A549 treated with AZD9567 at 1 μM for 4 hours (cell line): ENCODE measurements around the gene TTC12. TPM values are rescaled to one million over a fixed set of nuclear protein-coding genes. Genes with fewer than 3 reads are reported as not detected.

ENCODE experiments used
- total RNA-seq: library from RNA; stranded (reverse); fragments of 200-300 nt; extraction: Qiagen RNA extraction; gene quantifications from 5 replicates; pipeline ENCODE4 v1.2.3, GENCODE V29; 2022; ENCODE audit not compliant: insufficient read depth

Gene TTC12, protein sequence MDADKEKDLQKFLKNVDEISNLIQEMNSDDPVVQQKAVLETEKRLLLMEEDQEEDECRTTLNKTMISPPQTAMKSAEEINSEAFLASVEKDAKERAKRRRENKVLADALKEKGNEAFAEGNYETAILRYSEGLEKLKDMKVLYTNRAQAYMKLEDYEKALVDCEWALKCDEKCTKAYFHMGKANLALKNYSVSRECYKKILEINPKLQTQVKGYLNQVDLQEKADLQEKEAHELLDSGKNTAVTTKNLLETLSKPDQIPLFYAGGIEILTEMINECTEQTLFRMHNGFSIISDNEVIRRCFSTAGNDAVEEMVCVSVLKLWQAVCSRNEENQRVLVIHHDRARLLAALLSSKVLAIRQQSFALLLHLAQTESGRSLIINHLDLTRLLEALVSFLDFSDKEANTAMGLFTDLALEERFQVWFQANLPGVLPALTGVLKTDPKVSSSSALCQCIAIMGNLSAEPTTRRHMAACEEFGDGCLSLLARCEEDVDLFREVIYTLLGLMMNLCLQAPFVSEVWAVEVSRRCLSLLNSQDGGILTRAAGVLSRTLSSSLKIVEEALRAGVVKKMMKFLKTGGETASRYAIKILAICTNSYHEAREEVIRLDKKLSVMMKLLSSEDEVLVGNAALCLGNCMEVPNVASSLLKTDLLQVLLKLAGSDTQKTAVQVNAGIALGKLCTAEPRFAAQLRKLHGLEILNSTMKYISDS
- 4.6 to 6.9 TPM (median 6.7 TPM) in 5 replicates for total RNA-seq

DNA sequence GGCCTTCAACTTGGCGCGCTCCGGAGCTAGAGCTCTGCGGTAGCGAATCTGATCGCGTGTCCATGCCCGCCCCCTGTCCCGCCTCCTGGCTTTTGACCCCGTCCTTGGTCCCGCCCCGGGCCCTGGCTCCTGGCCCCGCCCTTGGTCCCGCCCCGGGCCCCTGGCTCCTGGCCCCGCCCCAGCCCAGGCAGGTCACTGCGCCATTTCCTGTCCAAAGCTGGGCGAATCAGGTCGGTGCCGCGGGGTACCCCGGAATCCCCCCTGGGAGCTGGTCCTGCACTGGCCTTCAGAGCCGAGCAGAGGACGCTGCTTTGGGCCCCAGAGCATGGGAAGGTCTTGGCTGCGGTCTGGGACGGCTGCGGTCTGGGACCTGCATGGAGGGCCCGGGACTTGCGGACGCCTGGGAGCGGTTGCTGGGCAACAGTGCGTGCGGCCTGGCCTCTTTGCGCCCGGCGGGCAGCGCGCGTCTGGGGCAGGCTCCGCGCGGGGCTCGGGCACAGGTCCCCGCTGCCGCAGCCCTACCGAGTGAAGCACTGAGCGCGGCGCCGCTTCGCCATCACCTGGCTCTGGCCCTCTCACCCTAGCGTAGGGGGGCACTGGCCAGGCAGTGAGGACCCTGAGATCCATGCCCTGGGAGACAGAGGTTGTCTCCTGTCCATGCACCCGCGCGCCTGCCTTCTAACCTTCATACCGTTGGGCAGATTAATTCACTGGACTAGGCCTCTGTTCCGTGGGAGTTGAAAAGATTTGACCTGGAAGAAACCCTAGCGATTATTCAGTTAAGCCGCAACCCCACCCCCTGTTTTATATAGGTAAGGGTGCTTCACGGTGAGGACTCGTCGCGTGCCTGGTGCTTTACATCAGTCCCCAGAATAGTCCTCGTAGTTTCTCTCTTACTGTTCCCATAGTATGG is at the start of gene TTC12:
TTC12 (plus strand) TSS at position 195 of the 913 bp plus-strand sequence. CDS start 1,675 bp downstream, outside the sequence.

DNA sequence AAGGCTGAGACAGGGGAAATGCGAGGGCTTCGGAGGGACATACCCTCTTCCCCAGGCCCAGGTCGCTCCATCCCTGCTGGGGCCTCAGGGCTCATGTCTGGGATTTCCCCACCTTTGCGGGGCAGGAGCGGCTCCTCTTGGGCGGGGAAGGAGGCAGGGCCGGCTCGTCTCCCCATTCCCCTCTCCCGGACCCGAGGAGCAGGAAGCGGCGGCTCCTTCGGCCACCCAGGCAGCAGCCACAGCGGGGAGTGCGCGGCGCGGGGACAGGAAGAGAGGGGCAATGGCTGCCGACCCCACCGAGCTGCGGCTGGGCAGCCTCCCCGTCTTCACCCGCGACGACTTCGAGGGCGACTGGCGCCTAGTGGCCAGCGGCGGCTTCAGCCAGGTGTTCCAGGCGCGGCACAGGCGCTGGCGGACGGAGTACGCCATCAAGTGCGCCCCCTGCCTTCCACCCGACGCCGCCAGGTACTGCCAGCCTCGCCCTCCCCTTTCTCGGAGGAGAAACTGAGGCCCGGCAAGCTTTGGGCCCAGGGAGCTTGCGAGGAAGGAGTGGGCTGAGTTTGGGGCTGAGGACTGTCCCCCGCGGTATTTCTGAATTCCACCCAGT is 73.3 kb downstream of the TTC12 start, which contains the start of gene ANKK1:
ANKK1 (plus strand) TSS at position 175 of the 607 bp plus-strand sequence; CDS start at position 281, 106 bp downstream.

Other genes with a start within 250 kb of the TTC12 start
- gene ANKK1, start 73.2 kb downstream of the TTC12 start, total RNA-seq = 0.02 to 0.08 TPM (median 0.05 TPM) in 4 of 5 replicates, not detected in the other
- gene DRD2, start 160.8 kb downstream of the TTC12 start, total RNA-seq = 0.03 to 0.08 TPM (median 0.06 TPM) in 3 of 5 replicates, not detected in the others